ENCODE results near the gene UBAC1. TPM values are rescaled to one million over a fixed set of nuclear protein-coding genes. Genes with fewer than 3 reads are reported as not detected.
A peak's percentile ranks its signal among the peaks of the same experiment; 100 is the strongest.

The UBAC1 gene
- polyA plus RNA-seq, 1 donor (not counting 4 experiments of a cell fraction or from before 2014, with no cell fraction given): 50.7 TPM

GRCh38 chr9:135950135-135950682, 11.0 kb downstream of the UBAC1 start:
- dilution Hi-C loops (cut with MboI; ENCODE audit: extremely low pct_ligation_motif_present, low sequenced_read_pairs): no loop called here
- Histone ChIP-seq H4K20me1 (ENCODE audit: control insufficient read depth, extremely low read depth, insufficient read depth, low read length) (no peaks in the 10 kb centered on the region), H3K9me1 (ENCODE audit: control insufficient read depth, extremely low read depth, insufficient read depth, low read length) (no peaks in the 10 kb centered on the region), H2AFZ (ENCODE audit: control insufficient read depth, low read length) (no peak overlapping the region), H3K36me3 (ENCODE audit: control insufficient read depth in 2 of 2, extremely low read depth in 1 of 2, insufficient read depth in 2 of 2, low read length in 2 of 2) (peaks cover 17 to 39% of the 10 kb centered on the region in 2 experiments), H3K4me1 (ENCODE audit: control insufficient read depth, extremely low read depth, insufficient read depth, low read length) (peaks cover 43% of the 10 kb centered on the region), H3K27ac (ENCODE audit: control insufficient read depth, insufficient read depth, low read length) (peak overlapping the region; percentile 95), H3K27me3 (ENCODE audit: control insufficient read depth, extremely low read depth, insufficient read depth, low read length) (no peaks in the 10 kb centered on the region), H3K79me2 (ENCODE audit: control insufficient read depth, insufficient read depth, low read length) (peaks cover 1% of the 10 kb centered on the region), H3K9me3 (ENCODE audit: control insufficient read depth, low read depth, low read length) (no peaks in the 10 kb centered on the region), H3K9ac (ENCODE audit: control insufficient read depth, extremely low read depth, insufficient read depth, low read length) (peak overlapping the region; percentile 61), H3K4me3 (ENCODE audit: control insufficient read depth in 2 of 3, extremely low read depth in 1 of 3, insufficient read depth in 2 of 3, low read depth in 1 of 3, low read length in 3 of 3) (no peak overlapping the region), H3K4me2 (ENCODE audit: control insufficient read depth, extremely low read depth, insufficient read depth, low read depth, low read length) (peak overlapping the region; percentile 25)
- TF ChIP-seq CTCF (optimal IDR thresholded peaks at IDR 0.05 in 1 of 3, IDR thresholded peaks at IDR 0.05 in 1 of 3, conservative IDR thresholded peaks at IDR 0.05 in 1 of 3; ENCODE audit: extremely low read depth in 1 of 3, insufficient read depth in 2 of 3, low read length in 3 of 3) (no peak), EZH2 (IDR thresholded peaks at IDR 0.05; ENCODE audit: low read length) (no peak)
- DNase-seq (ENCODE audit: low read depth, low spot score) (no peak), FAIRE-seq (no peak)

GRCh38 chr9:135949501-135950134, 11.6 kb downstream of the UBAC1 start:
- TF ChIP-seq EZH2 (IDR thresholded peaks at IDR 0.05; ENCODE audit: low read length) (no peak), CTCF (optimal IDR thresholded peaks at IDR 0.05 in 1 of 3, IDR thresholded peaks at IDR 0.05 in 1 of 3, conservative IDR thresholded peaks at IDR 0.05 in 1 of 3; ENCODE audit: extremely low read depth in 1 of 3, insufficient read depth in 2 of 3, low read length in 3 of 3) (no peak)

More at GRCh38 chr9:135949501-135950134, 11.6 kb downstream of the UBAC1 start:
- Histone ChIP-seq H3K4me2 (ENCODE audit: control insufficient read depth, extremely low read depth, insufficient read depth, low read depth, low read length) (peak overlapping the region; percentile 32), H3K9me3 (ENCODE audit: control insufficient read depth, low read depth, low read length) (no peaks in the 10 kb centered on the region), H3K9ac (ENCODE audit: control insufficient read depth, extremely low read depth, insufficient read depth, low read length) (peak overlapping the region; percentile 61), H2AFZ (ENCODE audit: control insufficient read depth, low read length) (no peak overlapping the region), H3K27me3 (ENCODE audit: control insufficient read depth, extremely low read depth, insufficient read depth, low read length) (no peaks in the 10 kb centered on the region), H3K27ac (ENCODE audit: control insufficient read depth, insufficient read depth, low read length) (peak overlapping the region; percentile 95), H3K4me1 (ENCODE audit: control insufficient read depth, extremely low read depth, insufficient read depth, low read length) (peaks cover 43% of the 10 kb centered on the region), H3K36me3 (ENCODE audit: control insufficient read depth in 2 of 2, extremely low read depth in 1 of 2, insufficient read depth in 2 of 2, low read length in 2 of 2) (peaks cover 15 to 43% of the 10 kb centered on the region in 2 experiments), H3K4me3 (ENCODE audit: control insufficient read depth in 2 of 3, extremely low read depth in 1 of 3, insufficient read depth in 2 of 3, low read depth in 1 of 3, low read length in 3 of 3) (no peak overlapping the region), H4K20me1 (ENCODE audit: control insufficient read depth, extremely low read depth, insufficient read depth, low read length) (no peaks in the 10 kb centered on the region), H3K79me2 (ENCODE audit: control insufficient read depth, insufficient read depth, low read length) (peaks cover 1% of the 10 kb centered on the region), H3K9me1 (ENCODE audit: control insufficient read depth, extremely low read depth, insufficient read depth, low read length) (no peaks in the 10 kb centered on the region)
- dilution Hi-C loops (cut with MboI; ENCODE audit: extremely low pct_ligation_motif_present, low sequenced_read_pairs): no loop called here
- FAIRE-seq: no peak
- no peak for DNase-seq (ENCODE audit: low read depth, low spot score)
